Stimulated activated CD4-positive, alpha-beta T cell treated with anti-CD3 and anti-CD28 coated beads, Interleukin-1b, Interleukin-23, amount 100 ng/mL, for 24 hours (primary cell): ENCODE data around the gene TNNI2.

Experiments
- DNase-seq, 4 experiments: peaks; one replicate each; pipeline ENCODE4 v3.0.0-alpha.2; 2020; ENCODE audit warnings: low read depth in 4 of 4, low spot score in 1 of 4

TNNI2 gene

DNA sequence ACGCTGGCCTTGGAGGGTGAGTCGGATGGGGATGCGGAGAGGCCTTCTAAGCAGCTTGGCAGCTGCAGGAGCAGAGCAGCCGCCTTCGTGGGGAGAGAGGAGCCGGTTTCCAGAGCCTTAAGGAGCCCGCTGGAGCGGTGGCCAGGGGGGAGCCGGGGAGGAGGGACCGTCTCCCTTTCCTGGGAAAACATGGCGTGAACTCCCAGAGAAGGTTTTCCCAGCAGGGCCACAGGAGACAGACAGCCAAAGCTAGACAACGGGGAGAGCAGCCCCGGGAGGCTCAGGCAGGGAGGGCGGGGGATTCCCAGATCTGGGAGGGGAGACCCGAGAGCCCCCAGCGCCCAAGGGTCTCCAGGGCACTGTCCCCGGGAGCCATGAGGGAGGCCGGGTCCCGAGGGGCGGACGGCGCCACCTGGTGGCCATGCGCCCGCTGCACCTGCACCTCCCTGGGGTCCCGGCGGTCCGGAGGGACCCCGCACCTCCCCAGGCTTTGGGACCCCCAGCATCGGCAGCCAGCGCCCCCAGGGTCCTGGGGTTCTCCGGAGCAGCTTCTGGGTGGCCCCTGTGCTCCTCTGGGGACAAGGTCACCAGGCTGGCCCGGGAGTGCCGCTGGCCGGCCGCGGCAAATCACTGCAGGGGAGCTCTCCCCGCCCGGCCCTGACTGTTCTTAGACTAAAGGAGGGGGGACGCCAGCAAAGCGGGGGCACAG lies 6.4 kb upstream of the TNNI2 start:
- peak in 2 of 4 experiments; percentile 47 to 54 for DNase-seq

DNA sequence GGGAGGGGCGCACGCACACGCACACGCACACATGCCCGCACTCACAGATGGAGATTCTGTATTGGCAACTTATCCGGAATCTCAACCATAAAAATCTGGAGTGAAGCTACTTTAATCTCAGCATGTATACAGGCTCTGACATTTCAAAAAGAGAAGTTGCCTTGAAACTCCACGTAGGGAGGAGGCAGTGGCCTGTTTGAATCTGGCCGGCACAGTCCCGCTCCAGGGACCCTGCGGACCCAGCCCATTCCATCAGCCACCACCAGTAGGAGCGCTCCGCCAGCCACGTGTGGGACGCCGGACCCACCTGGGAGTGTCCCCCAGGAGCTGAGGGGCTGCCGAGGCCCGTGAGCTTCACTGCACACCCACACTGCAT lies 5.9 kb upstream of the TNNI2 start:
- no peak for DNase-seq

DNA sequence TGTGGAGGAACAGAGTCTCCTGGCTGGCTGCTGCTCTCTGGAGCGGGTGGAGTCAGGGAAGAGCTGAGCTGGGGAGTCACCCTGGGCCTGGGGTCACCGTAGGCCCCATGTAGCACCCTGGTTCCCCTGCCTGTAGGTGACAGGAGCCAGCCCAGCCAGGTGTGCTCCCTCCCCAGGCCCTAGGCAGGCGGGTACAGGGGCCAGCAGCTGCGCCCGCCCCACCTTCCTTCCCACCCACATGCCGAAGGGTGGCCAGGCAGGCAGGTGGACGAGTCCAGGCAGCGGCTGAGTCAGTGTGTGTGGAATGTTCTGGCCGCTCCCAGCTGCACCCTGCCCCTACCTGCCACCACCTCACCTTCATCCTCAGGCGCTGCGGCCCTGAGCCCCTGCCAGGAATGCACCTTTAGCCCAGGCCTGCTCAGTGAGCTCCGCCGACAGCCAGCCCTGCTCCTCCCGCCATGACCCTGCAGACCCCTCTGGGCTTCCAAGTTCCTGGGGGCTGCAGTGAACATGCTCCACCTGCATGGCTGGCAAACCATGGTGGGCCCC lies 4.6 kb upstream of the TNNI2 start:
- no peak for DNase-seq

DNA sequence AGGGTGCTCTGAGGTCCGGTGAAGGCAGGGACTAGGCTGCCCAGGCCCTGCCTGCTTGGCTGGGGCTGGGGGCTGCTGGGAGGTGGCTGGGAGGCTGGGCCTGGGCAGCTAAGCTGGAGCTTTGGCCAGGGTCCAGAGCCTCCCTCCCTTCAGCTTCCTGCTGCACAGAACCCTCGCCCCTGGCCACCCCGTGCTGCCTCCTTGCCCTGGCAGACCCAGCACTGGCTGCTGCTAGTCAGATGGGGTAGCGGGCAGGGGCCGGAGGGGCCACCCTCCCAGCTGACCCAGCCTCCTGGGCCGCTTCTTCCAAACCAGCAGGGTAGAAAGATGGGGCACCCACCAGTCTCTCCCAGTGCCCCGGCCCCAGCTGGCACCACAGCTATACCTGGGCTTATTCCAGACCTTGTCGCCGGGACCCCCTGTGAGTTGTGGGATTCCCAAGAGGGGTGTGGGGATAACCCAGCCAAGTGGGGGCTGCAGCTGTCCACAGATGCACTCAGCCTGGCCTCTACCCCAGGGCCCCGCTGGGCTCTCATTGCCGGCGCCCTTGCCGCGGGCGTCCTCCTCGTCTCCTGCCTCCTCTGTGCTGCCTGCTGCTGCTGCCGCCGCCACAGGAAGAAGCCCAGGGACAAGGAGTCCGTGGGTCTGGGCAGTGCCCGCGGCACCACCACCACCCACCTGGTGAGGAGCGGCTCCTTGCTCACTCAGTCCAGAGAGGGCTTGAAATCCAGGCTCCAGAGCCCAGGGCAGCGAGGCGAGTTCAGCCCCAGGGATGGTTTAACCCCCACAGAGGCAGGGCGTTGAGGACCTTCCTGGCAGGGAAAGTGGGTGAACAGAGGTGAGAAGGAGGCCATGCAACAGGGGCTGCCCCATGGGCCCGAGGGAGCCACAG lies 3.8 kb upstream of the TNNI2 start, which contains the start of gene SYT8:
Gene SYT8 (plus strand): TSS at position 212 of the 892 bp plus-strand sequence. CDS start 116 bp downstream, at position 328.
- no peak for DNase-seq

DNA sequence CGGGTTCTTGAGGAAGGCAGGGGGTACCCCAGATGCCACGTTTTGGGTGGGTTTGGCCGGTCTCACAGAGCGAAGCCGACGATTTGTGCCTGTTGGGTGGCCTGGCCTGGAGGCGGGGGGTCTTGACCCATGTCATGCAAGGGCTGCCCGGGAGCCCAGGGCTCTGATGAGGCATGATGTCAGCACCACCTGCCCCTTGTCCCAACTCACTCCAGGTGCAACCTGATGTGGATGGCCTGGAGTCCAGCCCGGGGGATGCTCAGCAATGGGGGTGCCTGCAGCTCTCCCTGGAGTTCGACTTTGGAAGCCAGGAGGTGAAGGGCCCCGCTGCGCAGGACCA lies 3.1 kb upstream of the TNNI2 start:
- DNase-seq = no peak

DNA sequence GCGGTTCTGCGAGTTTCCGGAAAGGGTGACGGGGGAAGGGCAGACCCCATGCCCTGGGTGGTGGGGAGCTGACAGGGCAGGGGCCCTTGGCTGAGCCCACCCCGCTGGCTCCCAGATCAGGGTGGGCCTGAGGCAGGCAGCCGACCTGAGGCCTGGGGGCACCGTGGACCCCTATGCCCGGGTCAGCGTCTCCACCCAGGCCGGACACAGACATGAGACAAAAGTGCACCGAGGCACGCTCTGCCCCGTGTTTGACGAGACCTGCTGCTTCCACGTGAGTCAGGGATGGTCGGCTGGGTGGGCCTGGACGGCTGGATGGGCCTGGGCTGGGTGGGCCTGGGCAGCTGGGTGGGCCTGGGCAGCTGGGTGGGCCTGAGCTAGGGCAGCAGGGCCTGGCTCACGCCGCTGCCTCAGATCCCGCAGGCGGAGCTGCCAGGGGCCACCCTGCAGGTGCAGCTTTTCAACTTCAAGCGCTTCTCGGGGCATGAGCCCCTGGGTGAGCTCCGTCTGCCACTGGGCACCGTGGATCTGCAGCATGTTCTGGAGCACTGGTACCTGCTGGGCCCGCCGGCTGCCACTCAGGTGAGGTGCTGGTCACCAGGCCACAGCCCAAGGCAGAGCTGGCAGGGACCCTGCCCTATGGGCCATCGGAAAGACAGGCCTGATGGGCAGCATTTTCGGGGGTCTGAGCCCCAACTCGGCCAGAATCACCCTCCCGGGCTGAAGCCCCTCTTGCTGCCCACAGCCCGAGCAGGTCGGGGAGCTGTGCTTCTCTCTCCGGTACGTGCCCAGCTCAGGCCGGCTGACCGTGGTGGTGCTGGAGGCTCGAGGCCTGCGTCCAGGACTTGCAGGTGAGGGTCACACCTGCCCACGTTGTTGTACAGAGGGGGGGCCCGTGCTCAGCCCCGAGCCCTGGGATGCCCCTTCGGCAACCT lies 2.5 kb upstream of the TNNI2 start:
- no peak for DNase-seq

DNA sequence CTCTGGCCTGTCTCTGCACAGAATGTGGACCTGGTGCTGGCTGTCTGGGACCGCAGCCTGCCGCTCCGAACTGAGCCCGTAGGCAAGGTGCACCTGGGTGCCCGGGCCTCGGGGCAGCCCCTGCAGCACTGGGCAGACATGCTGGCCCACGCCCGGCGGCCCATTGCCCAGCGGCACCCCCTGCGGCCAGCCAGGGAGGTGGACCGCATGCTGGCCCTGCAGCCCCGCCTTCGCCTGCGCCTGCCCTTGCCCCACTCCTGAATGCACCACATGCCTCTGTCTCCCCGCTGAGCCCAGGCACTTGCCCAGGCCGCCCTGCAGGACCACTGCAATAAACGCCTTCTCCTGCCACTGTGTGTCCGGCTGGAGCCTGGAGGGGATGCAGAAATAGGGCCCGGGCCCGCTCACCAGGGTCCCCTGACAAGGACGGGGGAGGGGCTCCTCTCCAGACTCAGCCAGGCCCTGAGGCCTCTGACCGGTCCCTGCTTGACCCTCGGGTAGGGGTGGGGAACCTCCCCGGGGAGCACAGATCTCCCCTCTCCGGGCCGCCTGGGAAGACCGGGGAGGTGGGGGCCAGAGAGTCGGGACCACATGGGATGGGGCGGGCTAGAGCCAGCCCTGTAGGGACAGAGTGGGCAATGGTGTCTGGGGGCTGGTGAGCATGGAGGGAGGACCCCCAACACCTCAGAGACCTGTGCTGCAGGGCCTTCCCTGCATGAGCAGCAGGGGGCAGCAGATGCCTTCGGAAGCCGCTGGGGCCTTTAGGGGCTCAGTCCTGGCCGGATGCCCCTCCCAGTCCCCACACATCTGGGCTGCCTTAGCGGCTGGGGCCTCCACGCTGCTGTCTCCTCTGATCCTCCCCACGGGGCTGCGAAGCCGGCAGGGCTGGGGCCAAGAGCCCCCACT lies 1.4 kb upstream of the TNNI2 start:
- DNase-seq = peak; percentile 62 to 74 (median 62)

DNA sequence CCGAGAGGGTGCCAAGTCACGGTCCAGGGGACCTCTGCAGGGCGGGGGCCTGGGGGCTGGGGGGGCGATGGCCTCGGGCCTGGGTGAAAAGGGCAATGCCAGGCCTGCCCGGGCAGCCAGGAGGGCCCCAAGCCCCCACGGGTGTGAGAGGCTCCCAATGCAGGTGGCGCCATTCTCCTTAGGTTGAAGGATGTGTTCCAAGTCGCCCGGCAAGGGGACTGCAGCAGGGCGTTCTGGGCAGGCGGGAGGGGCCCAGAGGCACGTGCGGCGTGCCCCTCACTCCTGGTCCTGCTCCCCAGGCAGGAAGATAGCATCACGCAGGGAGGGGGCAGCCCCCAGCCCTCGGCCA lies 730 bp upstream of the TNNI2 start:
- DNase-seq = no peak

DNA sequence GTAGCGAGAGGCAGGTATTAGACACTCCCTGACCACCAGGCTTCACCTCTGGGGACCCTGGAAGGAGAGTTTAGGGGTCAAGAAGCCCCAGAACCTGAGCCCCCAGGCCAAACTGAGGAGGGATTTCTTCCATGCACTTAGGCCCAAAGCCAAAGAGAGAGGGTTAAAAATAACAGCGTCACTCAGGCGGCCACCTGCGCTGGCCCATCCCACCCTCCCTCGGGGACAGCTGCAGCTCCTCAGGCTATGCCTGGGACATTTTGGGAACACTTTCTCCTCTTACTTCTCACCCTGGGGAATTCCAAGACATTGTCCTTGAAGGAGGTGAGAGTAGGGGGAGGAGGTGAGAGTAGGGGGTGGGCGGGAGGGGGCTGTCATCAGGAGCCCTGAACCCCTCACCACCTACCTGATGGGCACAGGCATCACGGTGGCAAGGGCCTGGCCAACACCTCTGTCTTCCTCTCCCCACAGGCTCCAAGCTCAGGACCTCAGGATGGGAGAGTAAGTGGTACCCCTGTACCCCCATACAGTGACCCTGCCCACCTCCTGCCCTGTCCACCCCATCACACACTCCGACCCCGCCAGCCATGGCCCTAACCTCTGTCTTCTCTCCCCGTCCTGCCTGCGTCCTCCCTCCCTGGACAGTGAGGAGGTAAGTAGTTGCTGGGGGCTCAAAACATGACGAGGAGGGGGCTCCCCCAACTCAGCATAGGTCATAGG lies 583 bp downstream of the TNNI2 start:
- no peak for DNase-seq

DNA sequence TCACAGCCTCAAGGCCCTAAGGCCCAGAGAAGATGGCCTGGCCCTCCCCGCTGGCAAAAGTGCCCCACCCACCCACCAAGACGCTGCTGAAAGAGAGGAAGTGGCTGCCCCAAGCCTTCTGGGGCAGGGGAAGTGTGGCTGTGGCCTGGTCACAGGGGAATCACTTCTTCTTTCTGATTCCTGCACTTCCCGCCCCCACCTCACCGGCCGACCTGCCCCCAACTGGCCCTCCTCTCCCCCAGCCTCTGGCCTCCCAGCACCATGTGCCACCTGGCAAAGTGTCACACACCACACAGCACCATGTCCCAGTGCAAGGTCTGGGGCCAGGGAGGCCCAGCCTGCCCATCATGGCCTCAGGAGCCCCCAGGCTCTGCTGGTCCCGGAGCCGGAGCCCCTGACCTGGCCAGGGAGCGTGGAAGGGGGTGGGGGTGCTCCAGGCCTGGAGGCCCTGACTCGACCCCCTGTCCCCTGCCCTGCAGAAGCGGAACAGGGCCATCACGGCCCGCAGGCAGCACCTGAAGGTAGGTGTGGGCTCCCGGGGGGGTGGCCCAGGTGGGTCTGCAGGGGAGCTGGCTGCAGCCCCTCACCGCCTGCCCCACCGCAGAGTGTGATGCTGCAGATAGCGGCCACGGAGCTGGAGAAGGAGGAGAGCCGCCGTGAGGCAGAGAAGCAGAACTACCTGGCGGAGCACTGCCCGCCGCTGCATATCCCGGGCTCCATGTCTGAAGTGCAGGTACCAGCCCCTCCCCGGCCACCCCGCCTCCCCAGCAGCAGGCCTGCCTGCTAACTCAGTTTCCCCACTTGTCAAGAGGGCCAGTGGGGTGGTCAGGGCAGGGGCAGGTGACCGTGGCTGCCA lies 1.4 kb downstream of the TNNI2 start:
- no peak for DNase-seq

DNA sequence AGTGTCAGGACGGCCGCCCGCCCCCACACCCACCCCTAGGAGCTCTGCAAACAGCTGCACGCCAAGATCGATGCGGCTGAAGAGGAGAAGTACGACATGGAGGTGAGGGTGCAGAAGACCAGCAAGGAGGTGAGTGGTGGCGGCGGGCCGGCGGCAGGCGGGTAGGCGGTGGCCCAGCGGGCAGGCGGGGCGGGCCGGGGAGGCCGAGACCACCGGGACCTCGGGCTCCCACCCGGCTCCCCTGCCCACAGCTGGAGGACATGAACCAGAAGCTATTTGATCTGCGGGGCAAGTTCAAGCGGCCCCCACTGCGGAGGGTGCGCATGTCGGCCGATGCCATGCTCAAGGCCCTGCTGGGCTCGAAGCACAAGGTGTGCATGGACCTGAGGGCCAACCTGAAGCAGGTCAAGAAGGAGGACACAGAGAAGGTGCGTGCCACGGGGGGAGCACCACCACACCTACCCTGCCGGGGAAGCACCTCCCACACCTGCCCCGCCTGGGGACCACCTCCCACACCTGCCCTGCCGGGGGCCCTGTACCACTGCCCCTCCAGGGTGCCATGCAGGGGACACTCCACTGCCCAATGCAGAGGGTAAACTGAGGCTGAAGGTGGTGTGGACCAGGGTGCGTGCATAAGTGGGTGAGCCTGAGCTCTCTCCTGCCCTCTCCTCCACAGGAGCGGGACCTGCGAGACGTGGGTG lies 2.1 kb downstream of the TNNI2 start:
- no peak for DNase-seq

DNA sequence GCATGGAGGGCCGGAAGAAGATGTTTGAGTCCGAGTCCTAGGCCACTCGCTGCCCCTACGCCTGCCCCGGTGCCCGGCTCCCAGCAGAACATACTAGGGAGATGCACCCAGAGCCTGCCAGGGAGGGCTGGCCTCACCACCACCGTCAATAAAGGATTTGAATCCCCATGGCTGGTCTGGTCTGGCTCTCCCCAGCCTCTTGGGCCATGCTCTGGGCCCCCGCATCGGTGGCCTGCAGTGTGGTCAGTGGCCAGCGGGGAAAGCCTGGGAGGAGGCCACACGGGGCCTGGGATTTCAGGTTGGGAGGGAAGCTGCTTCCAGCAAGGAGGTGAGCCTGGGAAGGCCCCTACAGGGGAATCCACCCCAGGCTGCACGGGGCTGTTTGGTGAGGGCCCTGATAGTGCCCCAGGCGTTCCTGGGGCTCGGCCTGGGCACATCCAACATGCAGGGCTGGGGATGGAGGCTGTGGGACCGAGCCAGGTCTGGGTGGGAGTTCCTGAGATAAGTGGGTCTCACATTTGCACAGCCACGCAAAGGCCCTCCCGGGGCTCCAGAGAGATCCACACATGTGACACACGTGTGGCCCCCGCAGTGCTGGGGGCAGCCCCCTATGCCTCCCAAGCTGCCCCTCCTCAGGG lies 2.8 kb downstream of the TNNI2 start:
- DNase-seq = no peak

DNA sequence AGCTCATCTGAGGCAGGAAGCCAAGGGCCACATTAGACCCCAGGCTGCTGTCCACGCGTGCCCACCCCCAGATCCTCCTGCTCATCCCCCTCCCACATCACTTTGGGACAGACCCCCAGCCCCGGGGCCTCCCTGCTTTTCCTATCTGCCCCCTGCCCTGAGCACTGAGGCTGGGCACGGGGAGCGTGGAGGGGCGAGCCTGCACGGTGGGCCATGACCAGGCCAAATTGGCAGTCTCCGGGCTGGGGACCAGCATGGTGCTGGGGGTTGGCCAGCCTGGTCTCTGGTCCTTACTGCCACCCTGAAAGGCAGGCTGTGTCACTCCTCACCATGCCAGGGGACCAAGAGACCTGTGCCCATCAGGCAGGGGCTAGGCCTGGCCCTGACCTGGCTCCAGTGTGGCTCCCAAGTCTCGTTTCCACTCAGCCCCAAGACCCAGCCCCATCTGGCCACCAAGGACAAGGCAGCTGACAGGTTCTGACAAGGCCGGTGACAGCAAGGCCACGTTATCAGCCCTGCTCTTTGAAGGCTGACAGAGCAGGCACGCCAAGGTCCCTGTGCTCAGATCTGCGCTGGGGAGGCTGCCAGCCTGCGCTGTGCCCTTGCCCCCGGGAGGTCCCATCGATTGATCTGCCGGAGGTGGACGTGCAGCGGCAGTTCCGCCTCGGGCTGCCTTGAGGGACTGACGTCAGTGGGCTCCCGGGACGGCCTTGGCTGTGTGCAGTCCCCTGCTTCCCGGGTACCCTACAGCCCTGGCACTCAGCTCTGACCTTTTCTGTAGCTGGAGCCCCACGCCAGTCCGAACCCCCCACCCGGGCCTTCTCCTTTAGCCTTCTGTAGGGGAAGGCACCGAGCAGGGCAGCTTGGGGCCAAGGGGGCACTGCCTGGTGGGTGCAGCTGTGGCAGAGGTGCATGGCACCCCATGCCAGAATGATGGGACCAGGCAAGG lies 3.6 kb downstream of the TNNI2 start:
- no peak for DNase-seq

DNA sequence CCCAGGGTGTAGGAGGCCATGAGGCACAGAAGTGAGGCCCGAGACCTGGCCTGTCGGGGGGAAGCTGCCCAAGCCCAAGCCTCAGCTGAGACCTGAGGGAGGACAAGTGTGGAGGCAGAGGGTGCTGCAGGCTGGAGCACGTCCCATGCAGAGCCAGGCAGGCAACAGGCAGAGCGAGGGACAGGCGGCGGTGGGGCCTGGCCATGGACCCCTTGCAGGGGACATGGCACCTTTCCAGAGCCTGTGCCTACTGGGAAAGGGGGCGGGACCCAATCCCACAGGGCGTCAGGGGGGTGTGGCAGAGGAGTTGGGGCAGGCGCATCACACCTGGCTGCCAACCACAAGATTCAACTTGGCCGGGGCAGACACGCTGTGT lies 4.3 kb downstream of the TNNI2 start:
- no peak for DNase-seq

DNA sequence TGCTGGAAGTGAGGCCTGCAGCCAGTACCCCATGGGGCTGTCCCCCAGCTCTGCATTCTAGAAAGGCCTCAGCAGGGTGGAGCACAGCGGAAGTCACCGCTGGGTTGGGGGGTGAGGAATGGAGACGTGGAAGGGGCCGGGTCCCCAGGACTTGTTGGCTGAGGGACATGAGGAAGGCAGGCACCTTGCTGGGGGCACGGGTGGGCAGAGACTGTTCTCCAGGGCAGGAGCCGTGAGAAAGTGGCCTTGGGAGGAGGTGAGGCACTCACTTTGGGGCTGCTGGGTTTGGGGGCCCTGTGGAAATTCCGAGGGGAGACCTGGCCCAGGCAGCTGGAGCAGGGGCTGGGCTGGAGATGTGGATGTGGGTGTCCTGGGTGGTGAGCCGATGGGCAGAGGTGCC lies 5.0 kb downstream of the TNNI2 start:
- DNase-seq = no peak
